HepG2 (cell line): ENCODE data around the gene AMBRA1. TPM values are rescaled to one million over a fixed set of nuclear protein-coding genes. Genes with fewer than 3 reads are reported as not detected.

Experiments used
- ATAC-seq: fragments of 200-7000 bp; cut with Tn5 transposase; 3 replicates; pipeline ENCODE4 v1.9.1; 2020; ENCODE audit warnings: mild to moderate bottlenecking, moderate library complexity
- BruUV-seq: library from RNA; stranded (reverse); fragments of 400-500 nt; replicated peaks from 2 replicates; lab custom pipeline; 2021; lab: Mats Ljungman, UMichigan
- CTCF ChIA-PET: fragments of 300-600 bp; formaldehyde crosslinking; extraction: SDS; loops from one replicate; lab custom pipeline; 2021; ENCODE audit warnings: low total read pairs, inconsistent platforms, low intra/inter-chr PET ratio; lab: Yijun Ruan, JAX
- POLR2A ChIA-PET: fragments of 350-600 bp; sonication (Branson Sonifier 250); formaldehyde crosslinking; loops from one replicate; lab custom pipeline; 2020; ENCODE audit warnings: antibody characterized with exemption, inconsistent platforms; lab: Yijun Ruan, JAX
- DNase-seq: peaks from one replicate; pipeline ENCODE4 v3.0.0-alpha.2; 2015; ENCODE audit warnings: low spot score
- FAIRE-seq: peaks from 3 replicates; lab custom pipeline; 2011; peaks lifted over from hg19 to GRCh38; lab: Jason Lieb, UNC
- H2AFZ ChIP-seq: one replicate; pipeline ENCODE4 v1.6.1; 2011; ENCODE audit warnings: low read length, inconsistent platforms
- H3K27ac ChIP-seq: fragments of 300-600 bp; 3 replicates; pipeline ENCODE4 v1.8.0; 2011; ENCODE audit warnings: mixed run types, mild to moderate bottlenecking, mixed read lengths, low read length, inconsistent platforms; ENCODE audit not compliant: insufficient read depth; ENCODE audit errors: extremely low read length
- H3K27me3 ChIP-seq, 2 experiments: fragments of 200-600 bp in 1 of 2; 2 replicates in 1 of 2; 3 replicates in 1 of 2; pipeline versions ENCODE4 v1.6.0 to v1.8.0; 2011; ENCODE audit warnings: low read length in 2 of 2, mild to moderate bottlenecking in 2 of 2, moderate library complexity in 2 of 2, inconsistent platforms in 1 of 2; ENCODE audit not compliant: insufficient read depth in 2 of 2, control insufficient read depth in 1 of 2
- H3K36me3 ChIP-seq, 2 experiments: fragments of 200-600 bp in 1 of 2; replicated peaks in 1 of 2; 2 replicates in 1 of 2; 3 replicates in 1 of 2; pipeline versions ENCODE4 v1.5.1 to v1.8.0; 2011; ENCODE audit warnings: low read length in 2 of 2, inconsistent platforms in 1 of 2; ENCODE audit not compliant: insufficient read depth in 2 of 2, control insufficient read depth in 1 of 2
- H3K4me1 ChIP-seq: 2 replicates; pipeline ENCODE4 v1.5.1; 2012; ENCODE audit warnings: low read length, inconsistent platforms; ENCODE audit not compliant: insufficient read depth
- H3K4me2 ChIP-seq: 2 replicates; pipeline ENCODE4 v1.6.0; 2011; ENCODE audit warnings: low read depth, low read length, inconsistent platforms
- H3K4me3 ChIP-seq, 3 experiments: fragments of 200-600 bp in 1 of 3; sonication (generic), shearing (Covaris generic) in 1 of 3; replicated peaks in 1 of 3; 2 replicates each; pipeline ENCODE4 v1.5.1; 2011 to 2016; ENCODE audit warnings: low read length in 3 of 3, inconsistent platforms in 2 of 3, low read depth in 2 of 3, mild to moderate bottlenecking in 2 of 3, control low read depth in 1 of 3, mixed read lengths in 1 of 3; ENCODE audit not compliant: insufficient read depth in 1 of 3
- H3K79me2 ChIP-seq: one replicate; pipeline ENCODE4 v1.6.1; 2011; ENCODE audit warnings: low read length, inconsistent platforms; ENCODE audit not compliant: insufficient read depth
- H3K9ac ChIP-seq: 2 replicates; pipeline ENCODE4 v1.6.0; 2011; ENCODE audit warnings: mild to moderate bottlenecking, low read depth, low read length, inconsistent platforms; ENCODE audit not compliant: insufficient read depth
- H3K9me3 ChIP-seq: 2 replicates; pipeline ENCODE4 v1.5.1; 2012; ENCODE audit warnings: mild to moderate bottlenecking, low read length
- H4K20me1 ChIP-seq: 2 replicates; pipeline ENCODE4 v1.6.0; 2011; ENCODE audit warnings: inconsistent platforms, mild to moderate bottlenecking, low read length, moderate library complexity; ENCODE audit not compliant: insufficient read depth
- CREBL2 ChIP-seq: sonication (generic); formaldehyde crosslinking; IDR thresholded peaks from 2 replicates; pipeline ENCODE4 v1.8.1; 2023; ENCODE audit warnings: missing genetic modification reagents, mild to moderate bottlenecking, borderline replicate concordance
- IKZF5 ChIP-seq: IDR thresholded peaks from 2 replicates; pipeline ENCODE4 v1.6.1; 2018; ENCODE audit warnings: missing genetic modification reagents, mild to moderate bottlenecking, missing compliant biosample characterization
- ISX ChIP-seq: sonication (generic); formaldehyde crosslinking; conservative IDR thresholded peaks from 2 replicates; pipeline ENCODE4 v1.5.0; 2020; ENCODE audit warnings: missing genetic modification reagents
- POGZ ChIP-seq: sonication (generic); formaldehyde crosslinking; IDR thresholded peaks from 2 replicates; pipeline ENCODE4 v1.4.0; 2020; ENCODE audit warnings: mild to moderate bottlenecking, missing genetic modification reagents
- RERE ChIP-seq: IDR thresholded peaks from 2 replicates; pipeline ENCODE4 v1.6.1; 2016; ENCODE audit warnings: low read depth, missing genetic modification reagents, missing compliant biosample characterization
- SP4 ChIP-seq: sonication (generic); formaldehyde crosslinking; IDR thresholded peaks from 2 replicates; pipeline ENCODE4 v1.8.1; 2023; ENCODE audit warnings: mild to moderate bottlenecking, missing genetic modification reagents
- TFDP1 ChIP-seq: IDR thresholded peaks from 2 replicates; pipeline ENCODE4 v1.6.1; 2016; ENCODE audit warnings: missing compliant biosample characterization, missing genetic modification reagents, borderline replicate concordance
- TIGD3 ChIP-seq: sonication (generic); formaldehyde crosslinking; IDR thresholded peaks from 2 replicates; pipeline ENCODE4 v1.5.1; 2020; ENCODE audit warnings: mild to moderate bottlenecking, missing genetic modification reagents, borderline replicate concordance
- ZFP36L2 ChIP-seq: sonication (generic); formaldehyde crosslinking; IDR thresholded peaks from 2 replicates; pipeline ENCODE4 v1.4.0; 2020; ENCODE audit warnings: missing genetic modification reagents
- ZNF530 ChIP-seq: sonication (generic); formaldehyde crosslinking; IDR thresholded peaks from 2 replicates; pipeline ENCODE4 v1.5.0; 2020; ENCODE audit warnings: low read depth, mild to moderate bottlenecking, missing genetic modification reagents
- WGBS: methylation state at CpG from one replicate; pipeline ENCODE4 v1.1.6; 2017; ENCODE audit warnings: low lambda C conversion rate; 5-methylcytosine and 5-hydroxymethylcytosine counted together
- in situ Hi-C: cut with HindIII; loops from 2 replicates; pipeline ENCODE4 v1.10.0; 2017; ENCODE audit warnings: low pct_unique_long_range_greater_than_20kb; ENCODE audit not compliant: extremely low pct_ligation_motif_present
- intact Hi-C: fragments of 100-400 bp; cut with micrococcal nuclease; formaldehyde crosslinking; loops from one replicate; pipeline ENCODE4 v1.10.0; 2022; ENCODE audit not compliant: unreplicated experiment
- polyA plus RNA-seq, 8 experiments: library from polyadenylated mRNA; depleted of rRNA in 3 of 8; stranded (reverse) in 7 of 8; unstranded in 1 of 8; fragments of >200 nt; fragmentation: Illumina TruSeq in 4 of 8; extraction: Trizol in 4 of 8; gene quantifications; 2 replicates each; pipeline versions ENCODE4 v1.2.1 to v1.2.3, GENCODE V29; 2011 to 2016; ENCODE audit warnings: low read depth in 4 of 8, missing spikeins in 1 of 8, mixed read lengths in 1 of 8; ENCODE audit not compliant: insufficient read depth in 1 of 8
- total RNA-seq, 5 experiments: library from RNA; depleted of rRNA; stranded (reverse); fragments of >200 nt; fragmentation: Illumina TruSeq; extraction: Trizol; gene quantifications; 2 replicates each; pipeline ENCODE4 v1.2.3, GENCODE V29; 2016; ENCODE audit warnings: low read depth in 1 of 5

AMBRA1 gene
- total and polyA plus RNA-seq, 2 of the 13 experiments (the other 11 are each of a cell fraction or from before 2014, with no cell fraction given) = 15.7 to 26.0 TPM

- no peak for TF ChIP-seq RERE (CRISPR knock-in tag)
- TF ChIP-seq ZFP36L2 (CRISPR knock-in tag) = no peak
- TF ChIP-seq, all 625 proteins: peak for 0
Observed at GRCh38 chr11:46534711-46535110, 59.1 kb downstream of the AMBRA1 start (continued).

GRCh38 chr11:46533396-46534100 is 60.3 kb downstream of the AMBRA1 start:
- peaks cover 77% of the 10 kb centered on the region for H4K20me1 ChIP-seq
- TF ChIP-seq ISX (CRISPR knock-in tag) = no peak
- no peak for TF ChIP-seq SP4 (CRISPR knock-in tag)
- TF ChIP-seq IKZF5 = no peak
- no peak for TF ChIP-seq TIGD3 (CRISPR knock-in tag)
- no peak for TF ChIP-seq ZNF530
- TF ChIP-seq CREBL2 (CRISPR knock-in tag) = no peak
- no peak for TF ChIP-seq TFDP1 (CRISPR knock-in tag)
- no peak for TF ChIP-seq POGZ

More at GRCh38 chr11:46533396-46534100, 60.3 kb downstream of the AMBRA1 start:
- POLR2A ChIA-PET = no interaction called here
- H3K36me3 ChIP-seq = peaks cover 3% of the 10 kb centered on the region in 2 experiments; a peak in 2 of 5 replicates
- peaks cover 15% of the 10 kb centered on the region for H3K4me1 ChIP-seq
- FAIRE-seq = no peak
- H3K9ac ChIP-seq = no peak overlapping the region
- peaks cover 91% of the 10 kb centered on the region for H3K79me2 ChIP-seq
- no peak for DNase-seq
- no peaks in the 10 kb centered on the region for H3K27me3 ChIP-seq
- no peaks in the 10 kb centered on the region for H3K9me3 ChIP-seq
- H3K27ac ChIP-seq = no peak overlapping the region
- ATAC-seq = no peak
- CTCF ChIA-PET = no interaction called here
- no peak overlapping the region for H3K4me3 ChIP-seq
- H3K4me2 ChIP-seq = no peak overlapping the region
- no peak overlapping the region for H2AFZ ChIP-seq
- TSS peak; percentile 33 for BruUV-seq
- intact Hi-C loops (no loop called here), in situ Hi-C loops (loop anchor here (5.0 kb wide), 1 partner anchor 146 kb away; no protein-coding TSS in a partner anchor)
- WGBS = 99% methylated on average over 9 of the region's 9 CpGs
